ENCODE measurements around the gene CHRM1. TPM values are rescaled to one million over a fixed set of nuclear protein-coding genes. Genes with fewer than 3 reads are reported as not detected.

CHRM1 gene
- total and polyA plus RNA-seq, 2 of the 13 experiments (the other 11 are each of a cell fraction or from before 2014, with no cell fraction given) = not detected

- no peak for TF ChIP-seq ZNF746 (CRISPR knock-in tag; IDR thresholded peaks at IDR 0.05)
- 0 out of 2 replicates have a peak, but pooled peaks have one; percentile 23 for TF ChIP-seq ZNF607 (CRISPR knock-in tag; IDR thresholded peaks at IDR 0.05; ENCODE audit: borderline replicate concordance)
- no peak for TF ChIP-seq ZNF597 (CRISPR knock-in tag; IDR thresholded peaks at IDR 0.05)
- 0 out of 2 replicates have a peak, but pooled peaks have one; percentile 9 for TF ChIP-seq NCOA2 (CRISPR knock-in tag; IDR thresholded peaks at IDR 0.05)
- 0 out of 2 replicates have a peak, but pooled peaks have one; percentile 8 for TF ChIP-seq KLF6 (CRISPR knock-in tag; IDR thresholded peaks at IDR 0.05)
- TF ChIP-seq POLR2A (IDR thresholded peaks at IDR 0.05; ENCODE audit: insufficient read depth in 1 of 2, low read depth in 2 of 2, low read length in 2 of 2) = peak; percentile 53 to 66; a peak in 3 of 4 replicates
- peak; percentile 76 for TF ChIP-seq NR2F2 (IDR thresholded peaks at IDR 0.05; ENCODE audit: borderline replicate concordance, low read depth)
- no peak for TF ChIP-seq SIX1 (CRISPR knock-in tag; IDR thresholded peaks at IDR 0.05; ENCODE audit: borderline replicate concordance)
- TF ChIP-seq ZNF644 (CRISPR knock-in tag; IDR thresholded peaks at IDR 0.05; ENCODE audit: low read depth) = peak; percentile 33; the same call in 1 of the 2 replicates
- peak; percentile 82 for TF ChIP-seq PBX2 (CRISPR knock-in tag; IDR thresholded peaks at IDR 0.05)
- no peak for TF ChIP-seq PREB (CRISPR knock-in tag; IDR thresholded peaks at IDR 0.05)
- 0 out of 2 replicates have a peak, but pooled peaks have one; percentile 32 for TF ChIP-seq PPARG (CRISPR knock-in tag; conservative IDR thresholded peaks at IDR 0.05)
- no peak for TF ChIP-seq NONO (IDR thresholded peaks at IDR 0.05)
- TF ChIP-seq NONO (CRISPR knock-in tag; conservative IDR thresholded peaks at IDR 0.05) = peak; percentile 52; the same call in 1 of the 2 replicates
- TF ChIP-seq TMF1 (CRISPR knock-in tag; IDR thresholded peaks at IDR 0.05; ENCODE audit: low read depth) = no peak
- TF ChIP-seq HOXA5 (CRISPR knock-in tag; IDR thresholded peaks at IDR 0.05) = peak; percentile 92
- peak; percentile 100 for TF ChIP-seq HOXA9 (CRISPR knock-in tag; IDR thresholded peaks at IDR 0.05; ENCODE audit: borderline replicate concordance)
- no peak for TF ChIP-seq RORA (CRISPR knock-in tag; IDR thresholded peaks at IDR 0.05)
- TF ChIP-seq HNF4A (CRISPR knock-in tag; IDR thresholded peaks at IDR 0.05) = peak; percentile 84
- TF ChIP-seq BCL6 (CRISPR knock-in tag; IDR thresholded peaks at IDR 0.05) = peak; percentile 31; the same call in 1 of the 2 replicates
- TF ChIP-seq ZNF749 (CRISPR knock-in tag; IDR thresholded peaks at IDR 0.05; ENCODE audit: borderline replicate concordance) = no peak
- no peak for TF ChIP-seq ZNF510 (CRISPR knock-in tag; IDR thresholded peaks at IDR 0.05; ENCODE audit: low read depth)
- TF ChIP-seq PHF21A (CRISPR knock-in tag; IDR thresholded peaks at IDR 0.05) = no peak
- TF ChIP-seq ZKSCAN1 (IDR thresholded peaks at IDR 0.05; ENCODE audit: low read length) = no peak
- 0 out of 2 replicates have a peak, but pooled peaks have one; percentile 46 for TF ChIP-seq KDM6A (CRISPR knock-in tag; IDR thresholded peaks at IDR 0.05; ENCODE audit: low read depth)
- no peak for TF ChIP-seq ZNF891 (CRISPR knock-in tag; IDR thresholded peaks at IDR 0.05)
- TF ChIP-seq POGZ (CRISPR knock-in tag; IDR thresholded peaks at IDR 0.05) = peak; percentile 33; the same call in 1 of the 2 replicates
- TF ChIP-seq ZNF317 (CRISPR knock-in tag; IDR thresholded peaks at IDR 0.05) = no peak
These were observed 31.4 kb downstream of the CHRM1 start (continued) for GRCh38 chr11:62889484-62890437.

All from HepG2 (cell line).